GM19023 (cell line): ENCODE data around the gene CCNH.
A peak's percentile ranks its signal among the peaks of the same experiment; 100 is the strongest.

Source experiments
- ATAC-seq: cut with Tn5 transposase; IDR thresholded peaks from one replicate; pipeline ENCODE4 v1.9.1; 2021; ENCODE audit warnings: mild to moderate bottlenecking, moderate library complexity; ENCODE audit not compliant: unreplicated experiment

The CCNH gene

GRCh38 chr5:87412630-87413342 is at the start of gene CCNH:
TSS of gene CCNH (minus strand) at chr5:87412930. CDS start at chr5:87412794, 136 bp downstream.
- ATAC-seq: peak; percentile 98

- ATAC-seq: no peak
Observed at GRCh38 chr5:87457706-87458105, 45.0 kb upstream of the CCNH start.

- no peak for ATAC-seq
Observed at GRCh38 chr5:87453801-87454200, 41.1 kb upstream of the CCNH start.

DNA sequence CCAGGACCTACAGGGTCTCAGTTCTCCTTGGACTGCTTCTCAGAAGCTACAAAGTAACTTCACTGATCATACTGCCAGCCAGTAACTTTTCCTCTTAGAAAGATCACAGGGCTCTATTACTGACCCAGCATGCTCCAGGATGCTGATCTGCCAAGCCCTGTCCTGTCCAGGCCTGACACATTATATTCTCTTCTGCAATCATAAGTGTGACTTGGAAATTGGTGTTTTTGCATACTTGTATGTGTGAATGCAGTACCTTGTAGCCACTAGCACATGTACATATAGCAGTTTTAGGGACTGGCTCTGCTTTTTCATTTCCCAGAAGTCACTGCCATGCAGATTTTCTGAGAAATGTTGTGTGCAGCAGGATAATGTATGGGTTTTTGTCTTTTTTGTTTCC is 40.1 kb upstream of the CCNH start:
- ATAC-seq: no peak

DNA sequence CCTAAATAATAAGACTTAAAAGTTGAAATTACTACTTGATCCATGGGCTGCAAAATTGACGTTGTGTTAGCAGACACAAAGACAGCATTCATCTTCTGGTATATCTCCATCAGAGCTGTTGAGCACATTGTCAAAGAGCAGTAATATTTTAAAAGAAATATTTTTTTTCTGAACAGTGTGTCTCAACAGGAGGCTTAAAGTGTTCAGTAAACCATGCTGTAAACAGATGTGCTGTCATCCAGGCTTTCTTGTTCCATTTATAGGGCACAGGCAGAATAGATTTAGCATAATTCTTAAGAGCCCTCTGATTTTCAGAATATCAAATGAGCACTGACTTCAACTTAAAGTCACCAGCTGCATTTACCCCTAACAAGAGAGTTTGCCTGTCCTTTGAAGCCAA is 29.7 kb upstream of the CCNH start:
- no peak for ATAC-seq

DNA sequence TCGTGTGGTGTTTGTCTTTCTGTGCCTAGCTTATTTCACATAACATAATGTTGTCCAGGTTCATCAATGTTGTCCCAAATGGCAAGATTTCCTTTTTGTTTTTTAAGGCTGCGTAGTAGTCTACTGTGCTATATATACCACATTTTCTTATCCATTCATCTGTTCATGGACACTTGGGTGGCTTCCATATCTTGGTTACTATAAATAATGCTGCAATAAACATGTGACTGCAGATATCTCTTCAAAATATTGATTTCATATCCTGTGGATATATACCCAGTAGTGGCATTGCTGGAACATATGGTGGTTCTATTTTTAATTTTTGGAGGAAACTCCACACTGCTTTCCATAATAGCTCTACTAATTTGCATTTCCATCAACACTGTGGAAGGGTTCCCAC is 25.5 kb upstream of the CCNH start:
- no peak for ATAC-seq

DNA sequence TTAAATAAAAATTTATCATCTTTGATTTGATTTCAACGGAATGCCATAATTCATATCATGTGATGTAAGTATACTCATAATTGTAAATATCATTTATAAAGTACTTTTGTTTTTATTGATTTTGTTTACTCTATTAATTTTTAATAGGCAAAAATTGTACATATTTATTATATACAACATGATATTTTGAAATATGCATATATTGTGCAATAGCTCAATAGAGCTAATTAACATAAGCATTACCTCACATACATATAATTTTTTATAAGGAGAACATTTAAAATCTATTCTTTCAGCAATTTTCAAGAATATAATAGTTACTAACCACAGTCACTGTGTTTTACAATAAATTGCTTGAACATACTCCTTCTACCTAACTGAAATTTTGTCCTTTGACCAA is 25.0 kb upstream of the CCNH start:
- no peak for ATAC-seq

DNA sequence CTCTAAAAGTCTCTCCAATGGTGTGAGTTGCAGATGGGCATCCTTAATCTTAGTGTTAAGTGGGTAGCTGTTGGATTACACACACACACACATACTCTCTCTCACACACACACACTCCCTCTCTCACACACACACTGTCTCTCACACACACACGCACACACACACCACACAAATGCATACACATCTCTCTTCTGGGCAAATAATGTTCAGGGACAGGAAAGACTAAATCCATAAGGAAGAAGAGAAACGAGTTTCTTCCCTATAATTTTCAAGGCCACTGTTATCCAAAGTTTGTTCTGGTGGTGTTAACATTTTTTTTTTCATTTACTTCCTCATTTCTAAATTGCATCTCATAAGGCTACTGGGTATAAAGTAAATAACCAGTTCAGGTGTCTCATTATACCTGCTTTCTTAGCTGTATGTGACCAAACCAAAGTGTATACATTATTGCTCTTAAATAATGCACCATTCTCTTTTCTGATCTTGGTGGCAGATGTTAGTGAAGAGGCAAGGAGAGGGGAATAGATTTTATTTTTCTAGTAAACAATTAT is 22.5 kb upstream of the CCNH start:
- no peak for ATAC-seq

- no peak for ATAC-seq
Observed at GRCh38 chr5:87434461-87434860, 21.7 kb upstream of the CCNH start.

- no peak for ATAC-seq
Observed at GRCh38 chr5:87433945-87434344, 21.2 kb upstream of the CCNH start.

DNA sequence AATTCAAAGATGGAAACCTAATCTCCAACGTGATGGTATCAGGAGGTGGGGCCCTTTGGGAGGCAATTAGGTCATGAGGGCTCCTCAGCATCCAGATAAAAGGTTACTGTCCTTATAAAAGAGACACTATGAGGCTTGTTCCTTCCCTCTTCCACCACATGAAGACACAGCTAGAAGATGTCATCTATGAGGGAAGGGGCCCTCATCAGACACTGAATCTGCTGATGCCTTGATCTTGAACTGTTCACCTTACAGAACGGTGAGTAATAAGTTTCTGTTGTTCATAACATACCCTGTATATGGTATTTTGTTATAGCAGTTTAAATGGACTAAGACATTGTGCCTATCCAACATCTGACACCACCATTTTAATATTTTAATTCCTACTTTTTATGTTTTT is 19.7 kb upstream of the CCNH start:
- no peak for ATAC-seq

GRCh38 chr5:87430863-87431457 is 18.2 kb upstream of the CCNH start:
- ATAC-seq: no peak

GRCh38 chr5:87423755-87424154 is 11.0 kb upstream of the CCNH start:
- no peak for ATAC-seq

- no peak for ATAC-seq
Observed at GRCh38 chr5:87421307-87421706, 8.6 kb upstream of the CCNH start.

- ATAC-seq: no peak
Observed at GRCh38 chr5:87418506-87418905, 5.8 kb upstream of the CCNH start.

DNA sequence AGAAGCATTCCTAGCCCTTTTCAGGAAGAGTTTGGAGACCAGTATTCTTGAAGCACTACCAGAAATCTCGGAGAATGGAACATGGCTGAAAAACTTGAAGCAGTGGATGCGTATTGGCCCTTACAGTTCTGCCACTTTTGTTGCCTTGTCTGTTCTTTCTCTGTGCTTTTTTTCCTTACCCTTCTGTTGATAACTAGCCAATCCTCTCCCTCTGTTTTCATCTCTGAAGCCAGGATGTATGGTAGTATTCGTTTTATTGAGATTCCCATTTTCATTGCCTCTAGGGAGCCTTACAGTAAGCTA is 564 bp upstream of the CCNH start:
- no peak for ATAC-seq

DNA sequence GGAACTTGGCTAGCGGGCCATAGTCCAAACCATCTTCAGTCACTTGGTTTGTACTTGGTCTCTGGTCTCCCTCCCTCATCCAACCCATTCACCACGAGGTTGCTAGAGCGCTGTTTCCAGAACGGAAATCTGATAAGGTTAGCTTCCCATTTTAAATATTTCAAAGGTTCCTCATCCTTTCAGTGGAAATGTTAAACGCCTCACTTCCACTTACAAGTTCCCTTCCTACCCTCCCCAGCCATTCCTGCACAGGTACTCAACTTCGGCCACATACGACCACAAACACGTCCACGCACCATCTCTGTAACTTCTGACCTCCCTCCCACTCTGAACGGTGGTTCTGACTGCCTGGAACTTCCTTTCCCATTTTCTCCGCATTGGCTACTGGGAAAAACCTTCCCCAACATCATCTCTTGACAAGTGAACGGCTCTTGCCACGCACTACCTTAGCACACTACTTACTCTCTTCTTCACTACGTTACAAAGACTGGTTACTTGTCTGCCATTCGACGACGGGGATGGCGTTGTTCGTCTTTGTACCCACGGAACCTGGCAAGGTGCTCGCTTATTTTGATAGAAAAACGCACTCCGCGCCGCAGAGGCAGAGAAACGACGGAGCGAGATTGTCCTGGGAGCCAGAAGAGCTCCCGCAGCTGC is 629 bp downstream of the CCNH start:
- peak; percentile 19 for ATAC-seq

GRCh38 chr5:87411586-87411972 is 1.2 kb downstream of the CCNH start:
- ATAC-seq: no peak

- ATAC-seq: no peak
Observed at GRCh38 chr5:87410931-87411330, 1.8 kb downstream of the CCNH start.

GRCh38 chr5:87408204-87408603 is 4.5 kb downstream of the CCNH start:
- no peak for ATAC-seq

- ATAC-seq: no peak
Observed at GRCh38 chr5:87405472-87406155, 7.1 kb downstream of the CCNH start.

- no peak for ATAC-seq
Observed at GRCh38 chr5:87404359-87404758, 8.4 kb downstream of the CCNH start.
